Spleen (tissue), 7 donors: ENCODE data around the gene GIPC1.

Source experiments
- POLR2A ChIP-seq, 3 donors: fragments of 450-650 bp; IDR thresholded peaks; one replicate each; pipeline ENCODE4 v1.5.1; 2017; ENCODE audit warnings: antibody characterized with exemption in 3 of 3, mild to moderate bottlenecking in 1 of 3
- TF ChIP-seq, protein P1 (sequence below), 11 experiments: fragments of 200-600 bp in 7 of 11; fragments of 450-650 bp in 4 of 11; sonication (generic) in 4 of 11; IDR thresholded peaks in 8 of 11; conservative IDR thresholded peaks in 3 of 11; 1 replicate in 7 of 11; 2 replicates in 4 of 11; pipeline versions ENCODE4 v1.4.0 to v1.8.0; 2016 to 2021; ENCODE audit warnings: antibody characterized with exemption in 11 of 11, inconsistent platforms in 4 of 11, mild to moderate bottlenecking in 1 of 11
- donor health status: DM: no; HTN: no; CAD: no; lungs with moderate emphysema.
- donor health status: DM: no; HTN: no; CAD: no.
- donor health status: DM: no; HTN: no; CAD: no.

DNA sequence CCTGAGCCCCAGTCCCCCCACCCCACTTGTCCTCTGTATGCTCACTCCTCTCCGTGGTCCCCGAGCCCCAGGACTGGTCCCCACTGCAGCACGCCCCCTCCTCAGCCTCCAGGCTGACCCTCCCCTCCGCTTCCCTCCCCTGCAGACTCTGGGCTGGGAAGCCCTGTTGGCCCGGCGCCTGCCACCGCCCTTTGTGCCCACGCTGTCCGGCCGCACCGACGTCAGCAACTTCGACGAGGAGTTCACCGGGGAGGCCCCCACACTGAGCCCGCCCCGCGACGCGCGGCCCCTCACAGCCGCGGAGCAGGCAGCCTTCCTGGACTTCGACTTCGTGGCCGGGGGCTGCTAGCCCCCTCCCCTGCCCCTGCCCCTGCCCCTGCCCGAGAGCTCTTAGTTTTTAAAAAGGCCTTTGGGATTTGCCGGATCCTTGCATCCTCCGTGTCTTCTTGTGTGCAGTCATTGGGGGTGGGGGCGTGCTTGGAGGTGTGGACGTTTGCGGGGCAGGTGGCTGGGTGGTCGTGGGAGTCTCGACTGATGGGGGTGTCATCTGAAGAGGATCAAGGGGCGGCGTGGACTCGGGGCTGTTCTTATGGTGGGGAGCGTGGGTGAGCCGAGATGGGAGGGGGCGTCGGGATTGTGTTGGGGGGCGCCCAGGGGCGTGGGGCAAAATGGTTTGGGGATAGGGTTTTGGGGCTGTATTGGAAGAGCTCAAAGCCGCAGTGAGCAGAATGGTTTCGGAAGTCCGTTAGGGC lies 24.3 kb downstream of the GIPC1 start:
- TF ChIP-seq, protein P1, sequence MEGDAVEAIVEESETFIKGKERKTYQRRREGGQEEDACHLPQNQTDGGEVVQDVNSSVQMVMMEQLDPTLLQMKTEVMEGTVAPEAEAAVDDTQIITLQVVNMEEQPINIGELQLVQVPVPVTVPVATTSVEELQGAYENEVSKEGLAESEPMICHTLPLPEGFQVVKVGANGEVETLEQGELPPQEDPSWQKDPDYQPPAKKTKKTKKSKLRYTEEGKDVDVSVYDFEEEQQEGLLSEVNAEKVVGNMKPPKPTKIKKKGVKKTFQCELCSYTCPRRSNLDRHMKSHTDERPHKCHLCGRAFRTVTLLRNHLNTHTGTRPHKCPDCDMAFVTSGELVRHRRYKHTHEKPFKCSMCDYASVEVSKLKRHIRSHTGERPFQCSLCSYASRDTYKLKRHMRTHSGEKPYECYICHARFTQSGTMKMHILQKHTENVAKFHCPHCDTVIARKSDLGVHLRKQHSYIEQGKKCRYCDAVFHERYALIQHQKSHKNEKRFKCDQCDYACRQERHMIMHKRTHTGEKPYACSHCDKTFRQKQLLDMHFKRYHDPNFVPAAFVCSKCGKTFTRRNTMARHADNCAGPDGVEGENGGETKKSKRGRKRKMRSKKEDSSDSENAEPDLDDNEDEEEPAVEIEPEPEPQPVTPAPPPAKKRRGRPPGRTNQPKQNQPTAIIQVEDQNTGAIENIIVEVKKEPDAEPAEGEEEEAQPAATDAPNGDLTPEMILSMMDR (IDR thresholded peaks at IDR 0.05 in 8 of 11, conservative IDR thresholded peaks at IDR 0.05 in 3 of 11) = no peak
- no peak for TF ChIP-seq POLR2A (IDR thresholded peaks at IDR 0.05)
